HG02840 (cell line): ENCODE measurements around the gene TMEM208.

Source experiments
- ATAC-seq: cut with Tn5 transposase; IDR thresholded peaks from one replicate; pipeline ENCODE4 v1.9.1; 2021; ENCODE audit warnings: mild to moderate bottlenecking, moderate library complexity, moderate number of reproducible peaks; ENCODE audit not compliant: unreplicated experiment, low FRiP score

Gene TMEM208

DNA sequence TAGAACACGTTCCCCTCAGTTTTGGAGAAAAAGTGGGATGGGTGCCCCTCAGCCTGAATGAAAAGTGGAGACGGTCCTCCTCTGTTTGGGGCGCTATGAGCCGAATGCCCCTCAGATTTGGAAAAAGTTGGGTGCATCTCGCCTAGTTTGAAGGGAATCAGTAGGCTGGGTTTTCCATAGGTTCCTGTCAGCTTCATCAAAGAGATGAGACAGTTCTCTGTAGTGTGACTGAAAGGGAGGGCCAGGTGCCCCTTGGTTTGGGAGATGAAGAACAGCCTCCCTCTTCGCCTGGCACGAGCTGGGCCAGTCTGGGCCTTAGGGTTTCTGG, 21.1 kb downstream of the TMEM208 start:
- no peak for ATAC-seq

GRCh38 chr16:67248401-67249177, 21.7 kb downstream of the TMEM208 start, which contains the start of gene SLC9A5:
Gene SLC9A5, plus strand, starts transcription at chr16:67248979. Its CDS starts 36 bp downstream, at chr16:67249015.
- no peak for ATAC-seq

DNA sequence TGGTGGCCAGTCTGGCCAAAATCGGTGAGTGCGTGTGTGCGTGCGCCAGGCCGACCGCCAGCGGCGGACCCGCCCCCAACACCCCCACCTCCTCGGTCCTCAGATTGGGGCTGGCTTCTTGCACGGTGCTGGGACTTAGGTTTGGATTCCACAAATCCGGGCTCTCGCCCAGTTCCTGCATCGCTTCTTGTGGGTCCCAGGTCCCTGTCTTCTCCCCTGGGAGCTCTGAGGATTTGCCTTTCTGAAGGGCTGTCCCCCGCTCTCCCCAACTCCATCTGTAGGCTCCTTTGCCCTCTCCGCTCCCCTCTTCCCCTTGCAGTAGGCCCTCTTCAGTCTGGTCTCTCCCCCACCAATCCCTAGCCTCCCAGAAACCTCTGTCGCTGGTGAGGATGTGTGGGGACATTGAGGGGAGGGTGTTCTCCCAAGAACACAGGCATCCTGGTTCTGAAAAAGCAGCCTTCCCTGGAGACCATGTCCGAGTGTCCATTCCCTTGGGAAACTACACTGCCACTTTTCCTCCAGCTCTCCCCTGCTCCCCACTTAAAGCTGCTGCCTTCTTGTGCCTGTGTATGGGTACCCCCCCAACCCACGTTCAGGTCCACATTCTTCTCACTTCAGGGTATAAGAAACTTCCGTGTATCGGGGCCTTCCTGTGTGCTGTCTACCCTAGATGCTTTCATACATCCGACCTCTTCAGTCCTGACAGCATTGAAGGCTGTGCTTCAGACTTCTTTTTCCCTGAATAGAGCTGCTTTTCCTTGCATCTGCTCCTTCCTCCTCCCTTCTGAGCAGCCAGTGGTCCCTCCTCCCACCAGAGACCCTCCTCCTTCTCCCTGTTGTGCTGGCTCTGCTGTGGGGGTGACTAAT, 22.5 kb downstream of the TMEM208 start:
- no peak for ATAC-seq

DNA sequence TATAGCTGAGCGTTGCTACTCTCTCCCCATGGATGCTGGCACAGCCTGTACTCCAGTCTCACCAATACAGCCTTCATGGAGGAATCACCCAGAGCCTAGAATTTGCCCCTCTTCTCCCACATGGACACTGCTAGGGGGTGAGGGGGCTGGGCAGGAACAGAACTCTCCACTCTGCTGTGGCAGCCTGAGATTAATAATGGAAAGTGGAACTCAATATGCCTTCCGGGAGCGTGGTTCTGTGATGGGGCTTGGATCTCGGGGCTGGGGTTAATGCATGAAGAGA, 23.1 kb downstream of the TMEM208 start:
- ATAC-seq = no peak

DNA sequence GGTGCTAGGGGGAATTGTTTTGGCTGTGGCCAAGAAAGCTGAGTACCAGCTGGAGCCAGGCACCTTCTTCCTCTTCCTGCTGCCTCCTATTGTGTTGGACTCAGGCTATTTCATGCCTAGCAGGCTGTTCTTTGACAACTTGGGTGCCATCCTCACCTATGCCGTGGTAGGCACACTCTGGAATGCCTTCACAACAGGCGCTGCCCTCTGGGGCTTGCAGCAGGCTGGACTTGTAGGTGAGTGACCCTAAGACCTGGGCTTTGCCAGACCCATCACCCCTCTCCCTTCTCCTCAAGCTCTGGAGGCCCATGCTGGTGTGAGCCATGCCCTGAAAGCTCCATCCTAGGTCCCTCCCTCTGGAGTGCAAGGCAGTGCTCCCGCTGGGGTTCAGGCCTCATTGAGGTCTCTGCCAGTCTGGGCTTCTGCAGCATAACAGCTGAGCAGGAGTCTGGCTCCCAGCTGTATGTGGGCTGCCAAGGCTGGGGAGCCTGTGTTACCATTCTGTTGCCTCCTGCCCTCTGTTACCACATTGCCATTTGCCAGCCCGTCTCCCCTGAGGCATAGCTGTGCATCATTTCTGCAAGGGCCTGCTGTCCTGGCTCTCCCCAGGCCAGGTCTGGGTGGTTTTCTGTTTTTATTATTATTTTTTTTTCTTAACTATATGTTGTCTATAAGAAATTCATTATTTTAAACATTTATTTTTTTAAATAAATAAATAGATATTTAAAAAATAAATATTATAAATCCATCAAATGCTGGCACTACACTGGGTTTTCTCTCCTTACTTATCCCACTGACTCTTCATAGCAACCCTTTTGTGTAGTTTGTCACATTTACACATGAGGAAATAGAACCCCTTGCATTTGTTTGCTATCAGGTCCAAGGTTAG, 25.9 kb downstream of the TMEM208 start:
- ATAC-seq = no peak

DNA sequence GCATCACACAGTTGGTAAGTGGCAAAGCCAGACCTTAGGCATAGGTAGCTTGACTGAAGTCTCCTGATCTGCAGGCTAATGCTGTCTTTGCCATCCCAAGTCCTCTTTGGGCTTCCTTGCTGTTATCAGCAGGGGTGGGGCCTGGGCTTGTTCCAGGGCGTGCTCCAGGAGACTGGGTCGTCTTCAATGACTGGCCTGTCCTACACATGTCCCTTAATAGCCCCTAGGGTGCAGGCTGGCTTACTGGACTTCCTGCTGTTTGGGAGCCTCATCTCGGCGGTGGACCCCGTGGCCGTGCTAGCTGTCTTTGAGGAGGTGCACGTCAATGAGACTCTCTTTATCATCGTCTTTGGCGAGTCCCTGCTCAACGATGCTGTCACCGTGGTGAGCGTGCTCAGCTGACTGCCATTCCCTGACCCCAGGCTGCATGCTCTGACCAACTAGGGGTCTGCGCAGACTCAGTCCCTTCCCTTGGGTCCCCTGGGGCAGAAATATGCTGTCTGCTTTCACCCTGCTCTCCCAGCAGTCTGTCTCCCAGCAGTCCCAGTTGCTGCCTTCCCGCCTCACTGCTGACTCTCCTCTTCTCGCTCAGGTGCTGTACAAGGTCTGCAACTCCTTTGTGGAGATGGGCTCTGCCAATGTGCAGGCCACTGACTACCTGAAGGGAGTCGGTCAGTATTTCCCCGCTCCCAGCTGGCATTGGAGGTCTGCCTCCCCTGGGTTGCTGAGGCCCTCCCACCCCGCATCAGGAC, 28.0 kb downstream of the TMEM208 start:
- no peak for ATAC-seq

- ATAC-seq = no peak
These were observed 28.8 kb downstream of the TMEM208 start for GRCh38 chr16:67255553-67256221.

GRCh38 chr16:67256701-67257230, 29.8 kb downstream of the TMEM208 start:
- ATAC-seq = no peak

DNA sequence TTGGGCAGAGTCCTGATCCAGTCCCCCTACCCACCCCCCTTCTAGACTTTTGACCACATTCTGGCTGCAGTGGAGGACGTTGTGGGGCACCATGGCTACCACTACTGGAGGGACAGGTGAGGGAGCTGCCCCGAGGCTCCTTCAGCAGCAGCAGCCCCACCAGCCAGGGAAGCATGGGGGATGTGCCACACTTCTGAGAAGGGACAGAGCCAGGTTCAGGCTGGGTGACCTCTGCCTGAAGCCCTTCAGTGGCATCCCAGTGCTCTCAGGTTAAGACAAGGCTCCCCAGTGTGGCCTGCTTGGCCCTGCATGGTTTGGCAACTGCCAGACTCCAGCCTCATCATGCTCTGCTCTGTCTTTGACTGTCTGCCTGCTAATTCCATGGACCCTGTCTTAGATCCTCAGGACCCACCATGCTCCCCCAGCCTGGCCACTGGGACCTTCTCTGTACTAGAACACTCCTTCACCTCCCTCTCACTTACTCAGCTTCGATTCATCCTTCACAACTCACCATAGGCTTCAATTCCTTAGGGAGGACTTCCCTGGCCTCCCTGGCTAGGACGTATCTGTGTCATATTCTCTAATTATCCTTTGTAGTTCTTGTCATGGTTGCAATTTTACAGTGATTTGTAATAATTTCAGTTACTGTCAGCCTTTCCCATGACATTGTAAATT, 30.7 kb downstream of the TMEM208 start:
- ATAC-seq = no peak

- no peak for ATAC-seq
These were observed 31.4 kb downstream of the TMEM208 start for GRCh38 chr16:67258161-67258835.

DNA sequence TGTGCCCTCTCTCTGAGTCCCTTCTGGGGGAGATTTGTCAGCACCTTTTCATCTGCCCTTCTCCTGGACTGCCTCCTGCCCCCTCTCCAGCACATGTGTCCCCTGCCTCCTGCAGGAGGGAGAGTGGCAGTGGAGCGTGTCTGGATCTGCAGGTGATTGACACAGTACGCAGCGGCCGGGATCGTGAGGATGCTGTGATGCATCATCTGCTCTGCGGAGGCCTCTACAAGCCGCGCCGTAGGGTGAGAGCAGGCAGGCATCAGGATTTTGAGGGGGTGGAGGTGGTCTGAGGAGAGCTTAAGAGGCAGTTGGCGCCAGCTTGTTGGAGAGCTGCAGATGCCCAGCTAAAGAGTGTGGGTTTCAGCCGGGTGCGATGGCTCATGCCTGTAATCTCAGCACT, 32.8 kb downstream of the TMEM208 start:
- ATAC-seq = no peak

DNA sequence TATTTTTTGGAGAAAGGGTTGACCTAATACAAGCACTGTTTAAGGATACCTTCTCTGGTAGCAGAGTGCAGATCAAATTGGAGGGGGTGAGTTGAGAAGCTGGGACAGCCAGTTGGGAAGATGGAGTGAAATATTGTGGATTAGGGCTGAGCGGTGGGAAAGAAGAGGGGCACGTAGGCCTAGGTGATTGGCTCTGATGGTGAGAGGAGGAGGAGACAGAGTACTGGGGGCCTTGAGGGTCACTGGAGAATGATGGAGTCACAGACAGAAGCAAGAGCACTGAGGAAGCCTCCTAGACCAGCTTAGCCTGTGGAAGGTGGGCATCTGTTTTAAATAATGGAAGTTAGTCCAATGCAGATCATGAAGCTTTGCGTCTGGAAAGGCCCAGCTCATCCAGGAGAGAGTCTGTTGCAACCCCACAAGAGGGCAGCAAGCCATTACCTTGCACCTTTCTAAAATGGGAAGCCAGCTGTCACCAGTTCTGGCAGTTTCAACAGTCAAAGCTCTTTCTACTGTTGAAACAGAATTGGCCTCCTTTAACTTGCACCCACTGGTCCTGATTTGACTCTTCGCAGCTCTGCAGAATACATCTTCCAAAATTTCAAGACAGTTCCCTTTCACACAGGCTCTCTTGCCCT, 33.6 kb downstream of the TMEM208 start:
- no peak for ATAC-seq

DNA sequence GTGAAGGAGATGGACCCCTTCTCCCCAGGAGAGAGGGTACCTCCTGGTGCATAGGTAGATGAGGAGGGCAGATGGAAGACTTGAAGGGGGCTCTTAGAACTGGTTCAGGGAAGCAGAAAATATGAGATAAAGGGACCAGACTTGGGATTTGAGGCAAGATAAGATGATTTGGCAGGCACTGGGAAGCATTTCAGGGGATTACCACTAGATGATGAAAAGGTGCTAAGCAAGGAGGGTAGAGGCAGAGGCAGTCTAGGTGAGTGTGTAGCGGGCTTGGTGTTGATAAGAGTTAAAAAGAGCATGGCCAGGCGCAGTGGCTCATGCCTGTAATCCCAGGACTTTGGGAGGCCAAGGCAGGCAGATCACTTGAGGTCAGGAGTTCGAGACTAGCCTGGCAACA, 36.3 kb downstream of the TMEM208 start:
- ATAC-seq = no peak

DNA sequence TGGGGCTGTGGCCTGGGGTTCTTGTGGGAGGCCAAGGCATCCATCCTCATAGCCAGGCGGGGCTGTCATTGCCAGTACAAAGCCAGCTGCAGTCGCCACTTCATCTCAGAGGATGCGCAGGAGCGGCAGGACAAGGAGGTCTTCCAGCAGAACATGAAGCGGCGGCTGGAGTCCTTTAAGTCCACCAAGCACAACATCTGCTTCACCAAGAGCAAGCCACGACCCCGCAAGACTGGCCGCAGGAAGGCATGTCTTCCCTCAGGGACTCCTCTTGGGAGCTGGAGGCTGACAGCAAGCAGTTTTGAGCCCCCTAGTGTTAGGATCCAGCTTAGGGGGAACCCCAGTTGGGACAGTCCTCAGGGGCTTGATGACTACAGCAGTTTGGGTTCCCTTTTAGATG, 37.3 kb downstream of the TMEM208 start:
- ATAC-seq = no peak

DNA sequence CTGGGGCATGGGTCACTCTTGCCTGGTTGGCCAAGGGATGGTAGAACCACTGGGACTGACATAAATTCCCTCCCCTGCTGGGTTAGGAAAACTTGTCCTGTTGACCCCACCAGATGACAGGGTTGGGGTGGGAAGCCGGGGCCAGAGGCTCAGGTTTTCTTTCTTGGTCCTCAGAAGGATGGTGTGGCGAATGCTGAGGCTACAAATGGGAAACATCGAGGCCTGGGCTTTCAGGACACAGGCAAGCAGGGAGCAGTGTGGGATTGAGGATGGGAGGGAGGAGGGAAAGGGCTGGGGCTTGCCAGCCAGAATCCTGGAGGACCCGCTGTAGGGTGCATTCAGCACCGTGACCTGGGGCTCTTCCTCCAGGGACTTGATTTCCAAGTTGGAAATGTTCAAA, 37.9 kb downstream of the TMEM208 start:
- no peak for ATAC-seq

DNA sequence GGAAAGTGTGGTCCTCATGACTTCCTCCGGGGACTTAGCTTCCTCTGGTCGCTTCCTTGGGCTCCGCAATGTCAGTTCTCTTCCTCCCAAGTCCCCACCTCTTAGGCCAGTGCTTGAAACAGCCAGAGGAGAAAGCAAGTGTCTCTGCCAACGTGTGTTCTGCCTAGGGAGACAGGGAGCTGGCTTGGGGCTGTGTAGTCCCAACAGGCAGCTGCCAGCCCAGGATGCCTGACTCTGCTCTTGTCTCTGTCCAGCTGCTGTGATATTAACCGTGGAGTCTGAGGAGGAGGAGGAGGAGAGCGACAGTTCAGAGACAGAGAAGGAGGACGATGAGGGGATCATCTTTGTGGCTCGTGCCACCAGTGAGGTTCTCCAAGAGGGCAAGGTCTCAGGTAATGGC, 38.9 kb downstream of the TMEM208 start:
- no peak for ATAC-seq

DNA sequence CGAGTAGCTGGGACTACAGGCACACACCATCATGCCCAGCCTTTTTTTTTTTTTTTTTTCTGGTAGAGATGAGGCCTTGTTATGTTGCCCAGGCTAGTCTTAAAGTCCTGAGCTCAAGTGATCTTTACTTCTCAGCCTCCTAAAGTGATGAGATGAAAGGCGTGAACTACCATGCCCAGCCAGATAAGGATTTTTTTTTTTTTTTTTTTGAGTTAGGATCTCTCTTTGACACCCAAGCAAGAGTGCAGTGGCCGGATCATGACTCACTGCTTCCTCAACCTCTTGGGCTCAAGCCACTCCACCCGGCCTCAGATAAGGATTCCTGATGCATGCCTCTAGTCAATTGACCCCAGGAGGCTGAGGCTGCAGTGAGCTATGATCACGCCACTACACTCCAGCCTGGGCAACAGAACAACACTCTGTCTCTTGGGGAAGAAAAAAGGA, 41.2 kb downstream of the TMEM208 start:
- ATAC-seq = no peak

DNA sequence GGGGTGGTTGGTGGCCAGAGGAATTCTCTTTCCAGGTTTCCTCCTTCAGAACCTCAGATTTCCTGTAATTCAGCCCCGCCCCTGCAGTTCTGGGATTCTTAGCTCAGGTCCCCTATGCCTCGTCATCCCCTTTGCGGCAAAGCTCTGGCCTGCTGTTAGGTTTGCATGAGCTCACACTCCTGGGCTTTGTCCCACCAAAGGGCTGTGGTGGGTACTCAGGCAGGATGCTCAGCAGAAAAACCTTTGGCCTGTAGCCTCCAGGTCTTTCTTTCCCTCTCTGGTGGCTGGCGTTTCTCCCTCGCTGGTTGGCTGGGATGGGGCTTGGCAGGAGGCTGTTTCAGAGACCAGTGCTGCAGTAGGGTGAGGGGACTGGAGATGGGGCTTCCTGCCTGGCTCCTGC, 42.8 kb downstream of the TMEM208 start:
- no peak for ATAC-seq
